GM15510 (cell line): ENCODE results near the gene S1PR4.

Source experiments
- POLR2A ChIP-seq: IDR thresholded peaks from 3 replicates; pipeline ENCODE4 v1.6.1; 2011; ENCODE audit warnings: borderline replicate concordance; ENCODE audit not compliant: insufficient read length; ENCODE audit errors: extremely low read depth

The S1PR4 gene, protein sequence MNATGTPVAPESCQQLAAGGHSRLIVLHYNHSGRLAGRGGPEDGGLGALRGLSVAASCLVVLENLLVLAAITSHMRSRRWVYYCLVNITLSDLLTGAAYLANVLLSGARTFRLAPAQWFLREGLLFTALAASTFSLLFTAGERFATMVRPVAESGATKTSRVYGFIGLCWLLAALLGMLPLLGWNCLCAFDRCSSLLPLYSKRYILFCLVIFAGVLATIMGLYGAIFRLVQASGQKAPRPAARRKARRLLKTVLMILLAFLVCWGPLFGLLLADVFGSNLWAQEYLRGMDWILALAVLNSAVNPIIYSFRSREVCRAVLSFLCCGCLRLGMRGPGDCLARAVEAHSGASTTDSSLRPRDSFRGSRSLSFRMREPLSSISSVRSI

DNA sequence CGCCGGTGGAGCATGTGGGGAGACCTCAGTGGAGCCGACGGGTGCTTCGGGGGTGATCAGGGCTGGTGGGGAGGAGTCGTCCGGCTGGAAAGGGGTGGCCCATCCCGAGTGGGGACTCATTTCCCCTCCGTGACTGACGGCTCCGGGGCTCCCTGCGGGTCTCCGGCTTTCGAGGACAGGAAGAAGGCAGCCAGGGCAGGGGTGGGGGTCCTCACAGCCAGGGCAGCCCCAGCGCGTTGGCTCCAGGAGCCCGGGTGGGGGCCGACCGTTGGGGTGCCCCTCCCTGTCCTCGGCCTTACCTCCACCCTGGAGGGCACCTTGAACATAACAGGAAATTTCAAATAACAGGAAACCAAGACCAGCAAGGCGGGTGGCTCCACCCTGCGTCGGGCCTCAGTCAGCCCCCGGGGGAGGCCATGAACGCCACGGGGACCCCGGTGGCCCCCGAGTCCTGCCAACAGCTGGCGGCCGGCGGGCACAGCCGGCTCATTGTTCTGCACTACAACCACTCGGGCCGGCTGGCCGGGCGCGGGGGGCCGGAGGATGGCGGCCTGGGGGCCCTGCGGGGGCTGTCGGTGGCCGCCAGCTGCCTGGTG is at the start of gene S1PR4:
TSS of gene S1PR4 (plus strand) at position 393 of the 596 bp plus-strand sequence. CDS start at position 417, 24 bp downstream.
- TF ChIP-seq POLR2A: peak; percentile 81

DNA sequence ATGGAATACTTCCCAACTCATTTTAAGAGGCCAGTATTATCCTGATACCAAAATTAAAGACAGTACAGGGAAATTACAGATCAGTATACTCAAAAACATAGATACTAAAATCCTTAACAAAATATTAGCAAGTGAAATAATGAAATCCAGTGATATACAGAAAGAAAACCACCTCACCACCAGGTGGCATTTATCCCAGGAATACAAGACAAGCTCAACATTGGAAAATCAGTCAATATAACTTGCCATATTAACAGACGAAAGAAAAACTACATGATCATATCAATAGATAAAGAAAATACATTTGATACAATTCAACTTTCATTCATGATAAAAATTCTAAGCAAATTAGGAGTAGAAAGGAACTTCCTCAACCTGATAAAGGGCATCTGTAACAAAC is 49.5 kb upstream of the S1PR4 start:
- no peak for TF ChIP-seq POLR2A

GRCh38 chr19:3131168-3131567 is 47.4 kb upstream of the S1PR4 start:
- TF ChIP-seq POLR2A: no peak

GRCh38 chr19:3132971-3133792 is 45.4 kb upstream of the S1PR4 start:
- no peak for TF ChIP-seq POLR2A

- no peak for TF ChIP-seq POLR2A
Observed at GRCh38 chr19:3133793-3134116, 44.8 kb upstream of the S1PR4 start.

GRCh38 chr19:3135961-3136683 is 42.4 kb upstream of the S1PR4 start, which contains the start of gene GNA15:
TSS of gene GNA15 (plus strand) at chr19:3136033. CDS start at chr19:3136451, 418 bp downstream.
- no peak for TF ChIP-seq POLR2A

GRCh38 chr19:3136684-3137055 is 41.9 kb upstream of the S1PR4 start:
- TF ChIP-seq POLR2A: no peak

- TF ChIP-seq POLR2A: no peak
Observed at GRCh38 chr19:3137119-3137518, 41.5 kb upstream of the S1PR4 start.

DNA sequence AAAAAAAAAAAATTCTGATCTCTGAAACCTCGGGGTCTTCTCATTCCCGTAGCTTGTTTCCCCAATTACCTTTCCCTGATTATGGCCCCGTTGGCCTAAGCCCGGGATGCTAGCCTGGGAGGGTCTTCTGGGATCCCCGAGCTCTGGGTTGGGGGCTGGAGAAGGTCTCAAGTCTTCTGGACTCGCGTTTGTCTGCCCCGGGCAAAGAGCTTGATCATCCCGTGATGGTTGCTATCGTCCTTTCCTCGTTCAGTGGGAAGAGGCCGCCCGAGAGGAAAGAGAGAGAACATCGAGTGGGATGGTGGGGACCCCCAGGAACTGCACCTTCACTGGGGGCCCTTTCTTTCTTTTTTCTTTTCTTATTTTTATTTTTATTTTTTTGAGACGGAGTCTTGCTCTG is 40.3 kb upstream of the S1PR4 start:
- no peak for TF ChIP-seq POLR2A

GRCh38 chr19:3140667-3141038 is 37.9 kb upstream of the S1PR4 start:
- TF ChIP-seq POLR2A: no peak

GRCh38 chr19:3142292-3142670 is 36.3 kb upstream of the S1PR4 start:
- TF ChIP-seq POLR2A: no peak

DNA sequence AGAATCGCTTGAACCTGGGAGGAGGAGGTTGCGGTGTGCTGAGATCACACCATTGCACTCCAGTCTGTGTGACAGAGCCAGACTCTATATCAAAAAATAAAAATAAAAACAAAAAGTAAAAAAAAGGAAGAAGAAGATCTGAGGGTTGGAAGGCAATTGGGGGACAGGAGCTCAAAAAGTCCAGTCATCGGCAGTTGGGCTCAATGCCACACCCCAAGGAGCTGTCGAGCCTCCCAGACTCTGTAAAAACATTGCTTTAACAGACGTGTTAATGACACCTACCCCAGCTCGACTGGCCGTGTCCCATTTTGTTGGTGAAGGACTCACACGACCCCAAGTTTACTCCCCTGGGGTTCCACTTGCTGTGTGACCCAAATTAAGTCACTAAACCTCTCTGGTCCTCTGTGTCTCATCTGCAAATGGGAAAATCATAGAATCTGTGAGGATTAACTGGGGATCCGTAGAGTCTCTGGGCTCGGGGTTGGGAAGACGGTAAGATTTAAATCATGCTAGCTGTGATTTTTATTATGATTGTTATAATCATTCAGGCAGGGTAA is 35.7 kb upstream of the S1PR4 start:
- no peak for TF ChIP-seq POLR2A

GRCh38 chr19:3145909-3146676 is 32.5 kb upstream of the S1PR4 start:
- no peak for TF ChIP-seq POLR2A

GRCh38 chr19:3146677-3147100 is 31.9 kb upstream of the S1PR4 start:
- no peak for TF ChIP-seq POLR2A
